Tibial artery (tissue), 4 donors: ENCODE data around the gene RPL18A.

ENCODE experiments used
- DNase-seq, 2 donors: peaks; one replicate each; pipeline ENCODE4 v3.0.0-alpha.2; 2019
- H3K27ac ChIP-seq, 2 donors: fragments of 200-600 bp; sonication (generic) in 1 of 2; 1 replicate in 1 of 2; 2 replicates in 1 of 2; pipeline ENCODE4 v1.5.1; 2018 to 2019; ENCODE audit warnings: mild to moderate bottlenecking in 1 of 2
- H3K27me3 ChIP-seq, 2 donors: fragments of 200-600 bp; sonication (generic) in 1 of 2; one replicate each; pipeline versions ENCODE4 v1.5.1 to v1.6.0; 2016 to 2019
- H3K36me3 ChIP-seq, 3 donors: fragments of 200-600 bp; sonication (generic) in 2 of 3; one replicate each; pipeline ENCODE4 v1.5.1; 2016 to 2019; ENCODE audit warnings: mild to moderate bottlenecking in 2 of 3
- H3K4me1 ChIP-seq, 4 donors: fragments of 200-600 bp; sonication (generic) in 2 of 4; 1 replicate in 3 of 4; 2 replicates in 1 of 4; pipeline ENCODE4 v1.5.1; 2016 to 2019
- H3K4me3 ChIP-seq, 2 donors: fragments of 200-600 bp; sonication (generic) in 1 of 2; 1 replicate in 1 of 2; 2 replicates in 1 of 2; pipeline ENCODE4 v1.5.1; 2018 to 2019; ENCODE audit warnings: mild to moderate bottlenecking in 2 of 2
- H3K9me3 ChIP-seq, 3 donors: fragments of 200-600 bp; sonication (generic) in 1 of 3; one replicate each; pipeline ENCODE4 v1.5.1; 2016 to 2019
- intact Hi-C: fragments of 100-400 bp; cut with DNase I; formaldehyde crosslinking; loops from one replicate; pipeline ENCODE4 v1.15.0; 2023; ENCODE audit warnings: low total_unique reads
- TF ChIP-seq, protein P1 (sequence below), 2 experiments: fragments of 200-600 bp in 1 of 2; fragments of 450-650 bp in 1 of 2; IDR thresholded peaks; one replicate each; pipeline ENCODE4 v1.5.1; 2017 to 2019; ENCODE audit warnings: antibody characterized with exemption in 2 of 2, mild to moderate bottlenecking in 1 of 2, moderate library complexity in 1 of 2

The RPL18A gene

DNA sequence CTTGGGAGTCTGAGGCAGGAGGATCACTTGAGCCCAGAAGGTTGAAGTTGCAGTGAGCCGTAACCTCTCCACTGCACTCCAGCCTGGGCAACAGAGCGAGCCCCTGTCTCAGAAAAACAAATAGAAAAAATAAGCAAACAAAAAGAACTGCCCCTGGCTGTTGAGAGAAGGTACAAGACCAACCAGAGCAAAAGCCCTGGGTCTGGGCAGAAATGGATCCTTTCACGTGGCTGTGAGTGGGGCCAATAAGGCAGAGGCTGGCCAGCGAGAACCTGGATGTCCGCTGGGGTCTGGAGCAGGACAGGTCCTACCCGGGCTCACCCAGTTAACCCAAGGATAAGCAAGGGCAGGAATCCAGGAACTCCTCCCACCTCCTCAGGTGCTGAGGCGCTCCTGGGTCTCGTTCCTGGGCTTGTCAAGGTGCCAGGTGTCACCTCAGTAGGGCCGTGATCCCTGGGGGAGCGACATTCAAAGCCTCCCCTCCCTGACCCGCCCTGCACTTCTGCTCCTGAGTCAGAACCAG, 7.3 kb downstream of the RPL18A start:
- peaks cover 26 to 43% (median 39%) of the 10 kb centered on the region in 3 donors for H3K36me3 ChIP-seq
- DNase-seq: no peak
- H3K4me1 ChIP-seq: peaks cover 0 to 20% (median 3%) of the 10 kb centered on the region in 4 donors
- intact Hi-C loops: no loop called here
- no peak overlapping the region for H3K27ac ChIP-seq
- H3K27me3 ChIP-seq: peaks cover 0 to 30% of the 10 kb centered on the region in 2 donors
- TF ChIP-seq, protein P1, sequence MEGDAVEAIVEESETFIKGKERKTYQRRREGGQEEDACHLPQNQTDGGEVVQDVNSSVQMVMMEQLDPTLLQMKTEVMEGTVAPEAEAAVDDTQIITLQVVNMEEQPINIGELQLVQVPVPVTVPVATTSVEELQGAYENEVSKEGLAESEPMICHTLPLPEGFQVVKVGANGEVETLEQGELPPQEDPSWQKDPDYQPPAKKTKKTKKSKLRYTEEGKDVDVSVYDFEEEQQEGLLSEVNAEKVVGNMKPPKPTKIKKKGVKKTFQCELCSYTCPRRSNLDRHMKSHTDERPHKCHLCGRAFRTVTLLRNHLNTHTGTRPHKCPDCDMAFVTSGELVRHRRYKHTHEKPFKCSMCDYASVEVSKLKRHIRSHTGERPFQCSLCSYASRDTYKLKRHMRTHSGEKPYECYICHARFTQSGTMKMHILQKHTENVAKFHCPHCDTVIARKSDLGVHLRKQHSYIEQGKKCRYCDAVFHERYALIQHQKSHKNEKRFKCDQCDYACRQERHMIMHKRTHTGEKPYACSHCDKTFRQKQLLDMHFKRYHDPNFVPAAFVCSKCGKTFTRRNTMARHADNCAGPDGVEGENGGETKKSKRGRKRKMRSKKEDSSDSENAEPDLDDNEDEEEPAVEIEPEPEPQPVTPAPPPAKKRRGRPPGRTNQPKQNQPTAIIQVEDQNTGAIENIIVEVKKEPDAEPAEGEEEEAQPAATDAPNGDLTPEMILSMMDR (IDR thresholded peaks at IDR 0.05): no peak
- H3K9me3 ChIP-seq: no peaks in the 10 kb centered on the region
- no peak overlapping the region for H3K4me3 ChIP-seq

DNA sequence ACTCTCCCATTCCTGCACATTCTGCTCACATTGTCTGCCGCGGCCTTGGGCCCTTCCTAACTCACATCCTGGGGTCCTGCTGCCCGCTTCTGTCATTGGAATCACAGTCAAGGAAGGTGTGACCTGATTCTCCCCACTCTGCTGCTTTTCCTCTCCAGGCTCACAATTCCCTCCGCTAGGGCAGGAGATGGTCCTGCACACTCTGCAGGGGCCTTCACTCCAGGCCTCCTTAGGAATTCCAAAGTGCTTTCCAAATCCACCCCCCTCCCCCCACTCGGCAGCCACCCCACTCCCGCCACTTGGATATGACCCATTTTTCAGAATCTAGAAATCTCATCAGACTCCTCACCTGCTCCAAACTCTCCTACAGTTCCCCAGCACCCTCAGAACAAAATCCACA, 9.0 kb downstream of the RPL18A start:
- Histone ChIP-seq H3K27me3 (peaks cover 5 to 46% of the 10 kb centered on the region in 2 donors), H3K4me1 (peaks cover 0 to 21% (median 11%) of the 10 kb centered on the region in 4 donors), H3K27ac (no peak overlapping the region), H3K9me3 (no peaks in the 10 kb centered on the region), H3K36me3 (peaks cover 10 to 27% (median 23%) of the 10 kb centered on the region in 3 donors), H3K4me3 (no peak overlapping the region)
- DNase-seq: no peak
- intact Hi-C loops: no loop called here
- TF ChIP-seq, protein P1 (IDR thresholded peaks at IDR 0.05): no peak

GRCh38 chr19:17869114-17869608, 9.5 kb downstream of the RPL18A start:
- Histone ChIP-seq H3K4me3 (no peak overlapping the region), H3K36me3 (peaks cover 5 to 22% (median 18%) of the 10 kb centered on the region in 3 donors), H3K27me3 (peaks cover 5 to 51% of the 10 kb centered on the region in 2 donors), H3K4me1 (peaks cover 0 to 21% (median 14%) of the 10 kb centered on the region in 4 donors), H3K27ac (no peak overlapping the region), H3K9me3 (no peaks in the 10 kb centered on the region)
- TF ChIP-seq, protein P1 (IDR thresholded peaks at IDR 0.05): no peak
- intact Hi-C loops: no loop called here
- no peak for DNase-seq

DNA sequence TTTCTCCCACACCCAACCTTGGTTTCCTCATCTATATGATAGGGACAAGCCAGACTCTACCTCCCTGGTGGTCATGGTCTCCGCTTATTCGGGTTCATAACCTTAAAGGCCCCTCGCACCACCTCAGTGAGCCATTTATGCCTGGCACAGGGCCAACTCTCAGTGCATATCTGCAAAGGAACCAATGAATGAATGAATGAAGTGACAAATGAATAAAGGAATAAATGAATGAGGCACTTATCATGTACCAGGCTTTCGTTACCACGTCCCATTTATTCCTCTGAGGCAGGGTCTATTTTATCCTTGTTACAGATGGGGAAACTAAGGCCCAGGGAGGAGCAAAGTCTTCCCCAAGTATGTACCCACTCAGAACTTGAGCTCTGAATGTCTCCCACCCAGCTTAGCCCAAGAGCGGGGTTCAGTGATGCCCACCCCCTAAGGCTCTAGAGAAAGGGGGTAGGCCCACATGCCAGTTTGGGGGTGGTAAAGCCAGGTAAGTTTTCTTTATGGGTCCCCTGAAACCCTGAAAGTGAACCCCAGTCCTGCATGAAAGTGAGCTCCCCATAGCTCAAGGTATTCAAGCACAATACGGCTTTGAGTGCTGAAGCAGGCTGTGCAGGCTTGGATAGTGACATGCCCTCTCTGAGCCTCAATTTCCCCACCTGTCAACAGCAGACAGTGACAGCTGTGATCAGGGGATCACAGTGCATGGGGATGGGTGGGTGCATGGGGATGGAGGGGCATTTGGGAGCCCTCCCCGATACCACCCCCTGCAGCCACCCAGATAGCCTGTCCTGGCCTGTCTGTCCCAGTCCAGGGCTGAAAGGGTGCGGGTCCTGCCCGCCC, 11.5 kb downstream of the RPL18A start:
- no peak overlapping the region for H3K27ac ChIP-seq
- H3K36me3 ChIP-seq: peaks cover 0 to under 1% (median 0%) of the 10 kb centered on the region in 3 donors
- TF ChIP-seq, protein P1 (IDR thresholded peaks at IDR 0.05): no peak
- H3K9me3 ChIP-seq: no peaks in the 10 kb centered on the region
- no peak overlapping the region for H3K4me3 ChIP-seq
- intact Hi-C loops: no loop called here
- peaks cover 0 to 21% (median 14%) of the 10 kb centered on the region in 4 donors for H3K4me1 ChIP-seq
- no peak for DNase-seq
- H3K27me3 ChIP-seq: peaks cover 5 to 71% of the 10 kb centered on the region in 2 donors

GRCh38 chr19:17871878-17872250, 12.2 kb downstream of the RPL18A start, which contains the start of gene SLC5A5:
TSS of gene SLC5A5 (plus strand) at chr19:17871945. CDS start at chr19:17872320, 375 bp downstream.
- Histone ChIP-seq H3K27me3 (peaks cover 5 to 71% of the 10 kb centered on the region in 2 donors), H3K27ac (no peak within 1 kb of the TSS), H3K4me1 (peaks cover 0 to 21% (median 14%) of the 10 kb centered on the region in 4 donors), H3K36me3 (no peaks in the 10 kb centered on the region), H3K9me3 (no peaks in the 10 kb centered on the region), H3K4me3 (no peak within 1 kb of the TSS)
- no peak for DNase-seq
- intact Hi-C loops: no loop called here
- TF ChIP-seq, protein P1 (IDR thresholded peaks at IDR 0.05): no peak
